HEK293 (cell line): Measurements from ENCODE around the gene DUSP12.
A peak's percentile ranks its signal among the peaks of the same experiment; 100 is the strongest.

Source experiments
- CTCF ChIA-PET: fragments of 350-600 bp; formaldehyde crosslinking; extraction: SDS; loops from one replicate; lab custom pipeline; 2021; ENCODE audit warnings: antibody characterized with exemption; lab: Yijun Ruan, JAX
- POLR2A ChIA-PET: fragments of 300-600 bp; formaldehyde crosslinking; extraction: SDS; loops from one replicate; lab custom pipeline; 2020; ENCODE audit warnings: antibody characterized with exemption, inconsistent platforms; lab: Yijun Ruan, JAX
- H3K27ac ChIP-seq: fragments of 200-500 bp; sonication (Bioruptor generic); 2 replicates; pipeline ENCODE4 v1.5.1; 2014; ENCODE audit warnings: low read depth, low read length, control low read depth, inconsistent platforms; ENCODE audit errors: extremely low read depth
- H3K36me3 ChIP-seq, 2 experiments: fragments of 200-500 bp in 1 of 2; sonication (Bioruptor generic) in 1 of 2; 1 replicate in 1 of 2; 2 replicates in 1 of 2; pipeline ENCODE4 v1.5.1; 2014 to 2017; ENCODE audit warnings: inconsistent platforms in 2 of 2, low read length in 2 of 2; ENCODE audit not compliant: control insufficient read depth in 2 of 2, insufficient read depth in 1 of 2
- H3K4me1 ChIP-seq: fragments of 200-500 bp; sonication (Bioruptor generic); 2 replicates; pipeline ENCODE4 v1.5.1; 2014; ENCODE audit warnings: mild to moderate bottlenecking, low read length, inconsistent platforms; ENCODE audit not compliant: control insufficient read depth, insufficient read depth
- H3K4me3 ChIP-seq: 2 replicates; pipeline ENCODE4 v1.5.1; 2011; ENCODE audit warnings: low read depth, mild to moderate bottlenecking, control low read depth, low read length, moderate library complexity
- H3K9me3 ChIP-seq: fragments of 200-500 bp; sonication (Bioruptor generic); 2 replicates; pipeline ENCODE4 v1.5.1; 2014; ENCODE audit warnings: low read depth, low read length, inconsistent platforms; ENCODE audit not compliant: control insufficient read depth, insufficient read depth
- HOXC10 ChIP-seq: sonication (generic); formaldehyde crosslinking; IDR thresholded peaks from 2 replicates; pipeline ENCODE4 v1.8.1; 2023; ENCODE audit warnings: mild to moderate bottlenecking, missing genetic modification reagents
- KLF16 ChIP-seq: fragments of 450-650 bp; formaldehyde crosslinking; IDR thresholded peaks from 2 replicates; pipeline ENCODE4 v1.5.1; 2017; ENCODE audit warnings: missing biosample characterization, missing genetic modification characterization
- PRDM1 ChIP-seq: fragments of 450-650 bp; formaldehyde crosslinking; IDR thresholded peaks from 2 replicates; pipeline ENCODE4; 2016; ENCODE audit warnings: missing biosample characterization, missing genetic modification characterization
- REPIN1 ChIP-seq: fragments of 450-650 bp; formaldehyde crosslinking; IDR thresholded peaks from 2 replicates; pipeline ENCODE4 v1.5.1; 2017; ENCODE audit warnings: missing biosample characterization, missing genetic modification characterization, low read depth
- SETDB1 ChIP-seq: IDR thresholded peaks from one replicate; pipeline ENCODE4 v1.6.1; 2017; ENCODE audit warnings: mild to moderate bottlenecking, low read length, moderate library complexity, mixed read lengths; ENCODE audit not compliant: insufficient read length
- YY1 ChIP-seq: fragments of 450-650 bp; formaldehyde crosslinking; IDR thresholded peaks from 2 replicates; pipeline ENCODE4 v1.5.1; 2018; ENCODE audit warnings: missing biosample characterization, missing genetic modification characterization
- YY2 ChIP-seq: fragments of 450-650 bp; formaldehyde crosslinking; IDR thresholded peaks from 2 replicates; pipeline ENCODE4 v1.5.1; 2016; ENCODE audit warnings: missing biosample characterization, missing genetic modification characterization
- ZFHX2 ChIP-seq: fragments of 450-650 bp; formaldehyde crosslinking; conservative IDR thresholded peaks from 2 replicates; pipeline ENCODE4 v1.5.1; 2016; ENCODE audit warnings: missing biosample characterization, missing genetic modification characterization
- ZNF132 ChIP-seq: fragments of 450-650 bp; formaldehyde crosslinking; IDR thresholded peaks from 2 replicates; pipeline ENCODE4 v1.5.1; 2017; ENCODE audit warnings: missing biosample characterization, missing genetic modification characterization, borderline replicate concordance
- ZNF202 ChIP-seq: fragments of 450-650 bp; formaldehyde crosslinking; IDR thresholded peaks from 2 replicates; pipeline ENCODE4 v1.5.1; 2016; ENCODE audit warnings: missing biosample characterization, missing genetic modification characterization, borderline replicate concordance
- ZNF350 ChIP-seq: fragments of 450-650 bp; formaldehyde crosslinking; IDR thresholded peaks from 2 replicates; pipeline ENCODE4 v1.5.0; 2017; ENCODE audit warnings: missing biosample characterization, mild to moderate bottlenecking, missing genetic modification characterization
- ZNF366 ChIP-seq: fragments of 450-650 bp; formaldehyde crosslinking; conservative IDR thresholded peaks from 2 replicates; pipeline ENCODE4 v1.5.1; 2016; ENCODE audit warnings: missing biosample characterization, missing genetic modification characterization
- ZNF433 ChIP-seq: fragments of 450-650 bp; formaldehyde crosslinking; IDR thresholded peaks from 2 replicates; pipeline ENCODE4 v1.5.1; 2016; ENCODE audit warnings: missing biosample characterization, missing genetic modification characterization, low read depth
- ZNF560 ChIP-seq: fragments of 450-650 bp; formaldehyde crosslinking; IDR thresholded peaks from 2 replicates; pipeline ENCODE4 v1.5.1; 2017; ENCODE audit warnings: missing biosample characterization, missing genetic modification characterization, borderline replicate concordance
- ZNF600 ChIP-seq: fragments of 450-650 bp; formaldehyde crosslinking; IDR thresholded peaks from 2 replicates; pipeline ENCODE4 v1.5.1; 2016; ENCODE audit warnings: missing biosample characterization, missing genetic modification characterization
- TF ChIP-seq, protein P1 (sequence below): fragments of 450-650 bp; formaldehyde crosslinking; IDR thresholded peaks from 2 replicates; pipeline ENCODE4 v1.5.1; 2016; ENCODE audit warnings: missing biosample characterization, missing genetic modification characterization
- TF ChIP-seq, protein P2 (sequence below): fragments of 450-650 bp; formaldehyde crosslinking; IDR thresholded peaks from 2 replicates; pipeline ENCODE4 v1.5.1; 2016; ENCODE audit warnings: missing biosample characterization, missing genetic modification characterization
- TF ChIP-seq, protein P3 (sequence below): fragments of 450-650 bp; formaldehyde crosslinking; conservative IDR thresholded peaks from 2 replicates; pipeline ENCODE4 v1.5.1; 2016; ENCODE audit warnings: low read depth, missing biosample characterization, missing genetic modification characterization
- TF ChIP-seq, protein P4 (sequence below): fragments of 450-650 bp; formaldehyde crosslinking; IDR thresholded peaks from 2 replicates; pipeline ENCODE4 v1.5.1; 2016; ENCODE audit warnings: missing biosample characterization, missing genetic modification characterization
- TF ChIP-seq, protein P5 (sequence below): fragments of 450-650 bp; formaldehyde crosslinking; IDR thresholded peaks from 2 replicates; pipeline ENCODE4 v1.5.1; 2017; ENCODE audit warnings: missing biosample characterization, missing genetic modification characterization

The DUSP12 gene

DNA sequence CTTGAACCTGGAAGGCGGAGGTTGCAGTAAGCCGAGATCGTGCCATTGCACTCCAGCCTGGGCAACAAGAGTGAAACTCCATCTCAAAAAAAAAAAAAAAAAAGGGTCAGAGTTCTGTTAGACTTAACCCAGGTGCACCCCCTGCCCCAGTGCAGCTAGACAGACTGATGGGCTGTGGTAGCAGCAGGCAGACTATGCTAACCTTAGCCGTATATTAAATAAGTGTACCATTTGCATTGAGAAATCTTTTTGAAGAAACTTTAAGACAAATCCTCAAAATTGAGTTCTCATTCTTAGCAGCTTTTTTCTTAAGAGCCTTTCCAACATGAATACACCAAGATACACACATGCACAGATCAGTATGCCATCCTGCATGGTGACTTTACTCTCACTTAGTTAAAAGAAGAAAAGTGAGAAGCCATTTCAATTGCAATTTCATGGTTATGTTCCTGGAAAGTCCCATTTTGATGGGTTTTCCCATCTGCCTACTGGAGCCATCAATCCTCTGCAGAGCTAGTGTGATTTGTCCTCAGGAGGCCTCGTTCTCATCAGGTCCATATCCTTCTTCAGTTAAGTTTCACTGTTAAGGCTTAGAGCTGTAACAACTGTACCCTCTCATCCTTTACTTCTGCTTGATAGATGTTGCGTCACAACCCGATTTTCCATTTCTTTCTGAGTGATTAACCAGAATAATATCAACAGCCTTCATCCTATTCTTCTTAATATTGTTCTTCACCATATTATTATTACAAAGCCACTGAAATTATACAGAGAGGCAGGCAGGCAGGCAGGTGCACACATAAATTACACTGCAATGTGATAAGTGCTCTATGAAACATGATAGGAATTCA is 21.0 kb upstream of the DUSP12 start:
- CTCF ChIA-PET = interaction anchor here (1.2 to 4.0 kb wide), 4 partner anchors 8 to 81 kb away, joined by 4 to 13 read pairs (median 5); no protein-coding TSS in a partner anchor
- Histone ChIP-seq H3K9me3 (no peaks in the 10 kb centered on the region), H3K27ac (no peak overlapping the region), H3K4me3 (no peak overlapping the region), H3K36me3 (no peaks in the 10 kb centered on the region), H3K4me1 (no peaks in the 10 kb centered on the region; the same call in 1 of the 2 replicates)
- POLR2A ChIA-PET = interaction anchor here (0.7 kb wide), 1 partner anchor 10 kb away, joined by 5 read pairs; no protein-coding TSS in a partner anchor
- TF ChIP-seq ZNF560 (tag by site-specific recombination) (no peak), SETDB1 (no peak), KLF16 (tag by site-specific recombination) (no peak), YY2 (tag by site-specific recombination) (no peak), HOXC10 (no peak), PRDM1 (tag by site-specific recombination) (peak; percentile 42; the same call in 1 of the 2 replicates), ZNF433 (tag by site-specific recombination) (no peak), ZNF350 (tag by site-specific recombination) (no peak), ZNF202 (tag by site-specific recombination) (no peak), YY1 (no peak)
- TF ChIP-seq, protein P1, sequence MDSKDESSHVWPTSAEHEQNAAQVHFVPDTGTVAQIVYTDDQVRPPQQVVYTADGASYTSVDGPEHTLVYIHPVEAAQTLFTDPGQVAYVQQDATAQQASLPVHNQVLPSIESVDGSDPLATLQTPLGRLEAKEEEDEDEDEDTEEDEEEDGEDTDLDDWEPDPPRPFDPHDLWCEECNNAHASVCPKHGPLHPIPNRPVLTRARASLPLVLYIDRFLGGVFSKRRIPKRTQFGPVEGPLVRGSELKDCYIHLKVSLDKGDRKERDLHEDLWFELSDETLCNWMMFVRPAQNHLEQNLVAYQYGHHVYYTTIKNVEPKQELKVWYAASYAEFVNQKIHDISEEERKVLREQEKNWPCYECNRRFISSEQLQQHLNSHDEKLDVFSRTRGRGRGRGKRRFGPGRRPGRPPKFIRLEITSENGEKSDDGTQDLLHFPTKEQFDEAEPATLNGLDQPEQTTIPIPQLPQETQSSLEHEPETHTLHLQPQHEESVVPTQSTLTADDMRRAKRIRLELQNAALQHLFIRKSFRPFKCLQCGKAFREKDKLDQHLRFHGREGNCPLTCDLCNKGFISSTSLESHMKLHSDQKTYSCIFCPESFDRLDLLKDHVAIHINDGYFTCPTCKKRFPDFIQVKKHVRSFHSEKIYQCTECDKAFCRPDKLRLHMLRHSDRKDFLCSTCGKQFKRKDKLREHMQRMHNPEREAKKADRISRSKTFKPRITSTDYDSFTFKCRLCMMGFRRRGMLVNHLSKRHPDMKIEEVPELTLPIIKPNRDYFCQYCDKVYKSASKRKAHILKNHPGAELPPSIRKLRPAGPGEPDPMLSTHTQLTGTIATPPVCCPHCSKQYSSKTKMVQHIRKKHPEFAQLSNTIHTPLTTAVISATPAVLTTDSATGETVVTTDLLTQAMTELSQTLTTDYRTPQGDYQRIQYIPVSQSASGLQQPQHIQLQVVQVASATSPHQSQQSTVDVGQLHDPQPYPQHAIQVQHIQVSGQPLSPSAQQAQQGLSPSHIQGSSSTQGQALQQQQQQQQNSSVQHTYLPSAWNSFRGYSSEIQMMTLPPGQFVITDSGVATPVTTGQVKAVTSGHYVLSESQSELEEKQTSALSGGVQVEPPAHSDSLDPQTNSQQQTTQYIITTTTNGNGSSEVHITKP = 0 out of 2 replicates have a peak, but pooled peaks have one; percentile 11
- TF ChIP-seq, protein P2, sequence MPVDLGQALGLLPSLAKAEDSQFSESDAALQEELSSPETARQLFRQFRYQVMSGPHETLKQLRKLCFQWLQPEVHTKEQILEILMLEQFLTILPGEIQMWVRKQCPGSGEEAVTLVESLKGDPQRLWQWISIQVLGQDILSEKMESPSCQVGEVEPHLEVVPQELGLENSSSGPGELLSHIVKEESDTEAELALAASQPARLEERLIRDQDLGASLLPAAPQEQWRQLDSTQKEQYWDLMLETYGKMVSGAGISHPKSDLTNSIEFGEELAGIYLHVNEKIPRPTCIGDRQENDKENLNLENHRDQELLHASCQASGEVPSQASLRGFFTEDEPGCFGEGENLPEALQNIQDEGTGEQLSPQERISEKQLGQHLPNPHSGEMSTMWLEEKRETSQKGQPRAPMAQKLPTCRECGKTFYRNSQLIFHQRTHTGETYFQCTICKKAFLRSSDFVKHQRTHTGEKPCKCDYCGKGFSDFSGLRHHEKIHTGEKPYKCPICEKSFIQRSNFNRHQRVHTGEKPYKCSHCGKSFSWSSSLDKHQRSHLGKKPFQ (tag by site-specific recombination) = no peak
- TF ChIP-seq, protein P3, sequence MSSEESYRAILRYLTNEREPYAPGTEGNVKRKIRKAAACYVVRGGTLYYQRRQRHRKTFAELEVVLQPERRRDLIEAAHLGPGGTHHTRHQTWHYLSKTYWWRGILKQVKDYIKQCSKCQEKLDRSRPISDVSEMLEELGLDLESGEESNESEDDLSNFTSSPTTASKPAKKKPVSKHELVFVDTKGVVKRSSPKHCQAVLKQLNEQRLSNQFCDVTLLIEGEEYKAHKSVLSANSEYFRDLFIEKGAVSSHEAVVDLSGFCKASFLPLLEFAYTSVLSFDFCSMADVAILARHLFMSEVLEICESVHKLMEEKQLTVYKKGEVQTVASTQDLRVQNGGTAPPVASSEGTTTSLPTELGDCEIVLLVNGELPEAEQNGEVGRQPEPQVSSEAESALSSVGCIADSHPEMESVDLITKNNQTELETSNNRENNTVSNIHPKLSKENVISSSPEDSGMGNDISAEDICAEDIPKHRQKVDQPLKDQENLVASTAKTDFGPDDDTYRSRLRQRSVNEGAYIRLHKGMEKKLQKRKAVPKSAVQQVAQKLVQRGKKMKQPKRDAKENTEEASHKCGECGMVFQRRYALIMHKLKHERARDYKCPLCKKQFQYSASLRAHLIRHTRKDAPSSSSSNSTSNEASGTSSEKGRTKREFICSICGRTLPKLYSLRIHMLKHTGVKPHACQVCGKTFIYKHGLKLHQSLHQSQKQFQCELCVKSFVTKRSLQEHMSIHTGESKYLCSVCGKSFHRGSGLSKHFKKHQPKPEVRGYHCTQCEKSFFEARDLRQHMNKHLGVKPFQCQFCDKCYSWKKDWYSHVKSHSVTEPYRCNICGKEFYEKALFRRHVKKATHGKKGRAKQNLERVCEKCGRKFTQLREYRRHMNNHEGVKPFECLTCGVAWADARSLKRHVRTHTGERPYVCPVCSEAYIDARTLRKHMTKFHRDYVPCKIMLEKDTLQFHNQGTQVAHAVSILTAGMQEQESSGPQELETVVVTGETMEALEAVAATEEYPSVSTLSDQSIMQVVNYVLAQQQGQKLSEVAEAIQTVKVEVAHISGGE (tag by site-specific recombination) = no peak

DNA sequence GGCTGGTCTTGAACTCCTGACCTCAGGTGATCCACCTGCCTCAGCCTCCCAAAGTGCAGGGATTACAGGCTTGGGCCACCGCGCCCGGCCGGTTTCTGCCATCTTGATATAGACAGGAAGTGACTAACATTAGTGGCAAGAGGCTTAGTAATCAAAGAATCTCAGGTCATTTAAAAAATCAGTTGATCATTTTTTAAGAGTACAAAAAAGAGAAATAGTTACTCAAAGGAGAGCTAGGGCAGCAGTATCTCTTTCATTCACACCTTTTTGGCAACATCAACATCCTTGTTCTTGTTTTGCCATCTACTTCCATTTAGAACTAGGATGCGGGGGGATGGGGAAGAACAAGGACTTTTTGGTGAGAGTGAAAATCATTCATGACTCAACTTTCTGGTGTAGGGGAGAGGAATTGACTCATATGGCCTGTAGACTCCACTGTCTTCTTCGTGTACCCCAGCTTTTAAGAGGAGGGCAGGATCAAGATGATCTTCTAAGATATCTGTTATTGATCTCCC is 19.5 kb upstream of the DUSP12 start:
- POLR2A ChIA-PET = no interaction called here
- H3K36me3 ChIP-seq = no peaks in the 10 kb centered on the region
- H3K4me1 ChIP-seq = no peaks in the 10 kb centered on the region; the same call in 1 of the 2 replicates
- H3K4me3 ChIP-seq = no peak overlapping the region
- H3K27ac ChIP-seq = no peak overlapping the region
- no peaks in the 10 kb centered on the region for H3K9me3 ChIP-seq
- CTCF ChIA-PET = interaction anchor here (0.6 to 4.0 kb wide), 3 partner anchors 9 to 198 kb away, joined by 4 to 13 read pairs (median 6); no protein-coding TSS in a partner anchor
- TF ChIP-seq ZNF132 (tag by site-specific recombination) (no peak), REPIN1 (tag by site-specific recombination) (no peak), ZNF366 (tag by site-specific recombination) (no peak), ZFHX2 (tag by site-specific recombination) (no peak), ZNF600 (tag by site-specific recombination) (no peak)
- TF ChIP-seq, protein P4, sequence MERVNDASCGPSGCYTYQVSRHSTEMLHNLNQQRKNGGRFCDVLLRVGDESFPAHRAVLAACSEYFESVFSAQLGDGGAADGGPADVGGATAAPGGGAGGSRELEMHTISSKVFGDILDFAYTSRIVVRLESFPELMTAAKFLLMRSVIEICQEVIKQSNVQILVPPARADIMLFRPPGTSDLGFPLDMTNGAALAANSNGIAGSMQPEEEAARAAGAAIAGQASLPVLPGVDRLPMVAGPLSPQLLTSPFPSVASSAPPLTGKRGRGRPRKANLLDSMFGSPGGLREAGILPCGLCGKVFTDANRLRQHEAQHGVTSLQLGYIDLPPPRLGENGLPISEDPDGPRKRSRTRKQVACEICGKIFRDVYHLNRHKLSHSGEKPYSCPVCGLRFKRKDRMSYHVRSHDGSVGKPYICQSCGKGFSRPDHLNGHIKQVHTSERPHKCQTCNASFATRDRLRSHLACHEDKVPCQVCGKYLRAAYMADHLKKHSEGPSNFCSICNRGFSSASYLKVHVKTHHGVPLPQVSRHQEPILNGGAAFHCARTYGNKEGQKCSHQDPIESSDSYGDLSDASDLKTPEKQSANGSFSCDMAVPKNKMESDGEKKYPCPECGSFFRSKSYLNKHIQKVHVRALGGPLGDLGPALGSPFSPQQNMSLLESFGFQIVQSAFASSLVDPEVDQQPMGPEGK (tag by site-specific recombination) = no peak
- TF ChIP-seq, protein P5, sequence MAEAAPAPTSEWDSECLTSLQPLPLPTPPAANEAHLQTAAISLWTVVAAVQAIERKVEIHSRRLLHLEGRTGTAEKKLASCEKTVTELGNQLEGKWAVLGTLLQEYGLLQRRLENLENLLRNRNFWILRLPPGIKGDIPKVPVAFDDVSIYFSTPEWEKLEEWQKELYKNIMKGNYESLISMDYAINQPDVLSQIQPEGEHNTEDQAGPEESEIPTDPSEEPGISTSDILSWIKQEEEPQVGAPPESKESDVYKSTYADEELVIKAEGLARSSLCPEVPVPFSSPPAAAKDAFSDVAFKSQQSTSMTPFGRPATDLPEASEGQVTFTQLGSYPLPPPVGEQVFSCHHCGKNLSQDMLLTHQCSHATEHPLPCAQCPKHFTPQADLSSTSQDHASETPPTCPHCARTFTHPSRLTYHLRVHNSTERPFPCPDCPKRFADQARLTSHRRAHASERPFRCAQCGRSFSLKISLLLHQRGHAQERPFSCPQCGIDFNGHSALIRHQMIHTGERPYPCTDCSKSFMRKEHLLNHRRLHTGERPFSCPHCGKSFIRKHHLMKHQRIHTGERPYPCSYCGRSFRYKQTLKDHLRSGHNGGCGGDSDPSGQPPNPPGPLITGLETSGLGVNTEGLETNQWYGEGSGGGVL = no peak
